ENCODE measurements around the gene TGIF2. TPM values are rescaled to one million over a fixed set of nuclear protein-coding genes. Genes with fewer than 3 reads are reported as not detected.

Gene TGIF2
- total RNA-seq, 1 donor from 2014 or later = 43.8 TPM

DNA sequence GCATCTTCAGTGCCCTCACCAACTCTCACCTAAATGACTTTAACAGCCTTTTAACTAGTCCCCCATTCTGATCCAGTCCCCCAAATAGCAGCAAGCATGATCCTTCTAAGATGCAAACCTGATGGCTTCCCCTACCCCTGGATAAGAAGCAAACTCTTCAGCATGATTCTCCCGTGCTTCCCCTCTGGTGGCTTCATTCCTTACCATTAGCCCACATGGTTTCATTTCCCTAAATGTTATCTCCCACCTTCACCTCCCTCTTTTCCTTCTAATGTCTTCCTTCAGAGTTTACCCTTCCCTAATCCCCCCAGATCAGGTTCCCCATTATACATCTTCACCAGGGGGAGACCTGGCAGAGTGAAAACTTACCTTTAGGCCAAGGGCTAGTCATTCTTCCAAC lies 28.1 kb downstream of the TGIF2 start:
- peaks cover 7% of the 10 kb centered on the region for H3K36me3 Mint-ChIP-seq (ENCODE audit: low read depth)
- DNase-seq (no peak), ATAC-seq (ENCODE audit: low read depth) (no peak)
- H3K9me3 Mint-ChIP-seq = no peaks in the 10 kb centered on the region
- peaks cover 61% of the 10 kb centered on the region for H3K4me1 Mint-ChIP-seq
- CTCF ChIA-PET = no interaction called here
- intact Hi-C loops (cut with micrococcal nuclease) = loop anchor here (10.0 kb wide), 1 partner anchor 647 kb away; the partner anchor contains the start of gene SCAND1
- H3K27ac Mint-ChIP-seq = peak overlapping the region; percentile 78
- no peak overlapping the region for H3K4me3 Mint-ChIP-seq
- POLR2A ChIA-PET = interaction anchor here (6.1 kb wide), 1 partner anchor 27 kb away, joined by 268 read pairs; the partner anchor contains the start of gene TGIF2
- H3K27me3 Mint-ChIP-seq = no peaks in the 10 kb centered on the region
- no peak for TF ChIP-seq CTCF (IDR thresholded peaks at IDR 0.05)

DNA sequence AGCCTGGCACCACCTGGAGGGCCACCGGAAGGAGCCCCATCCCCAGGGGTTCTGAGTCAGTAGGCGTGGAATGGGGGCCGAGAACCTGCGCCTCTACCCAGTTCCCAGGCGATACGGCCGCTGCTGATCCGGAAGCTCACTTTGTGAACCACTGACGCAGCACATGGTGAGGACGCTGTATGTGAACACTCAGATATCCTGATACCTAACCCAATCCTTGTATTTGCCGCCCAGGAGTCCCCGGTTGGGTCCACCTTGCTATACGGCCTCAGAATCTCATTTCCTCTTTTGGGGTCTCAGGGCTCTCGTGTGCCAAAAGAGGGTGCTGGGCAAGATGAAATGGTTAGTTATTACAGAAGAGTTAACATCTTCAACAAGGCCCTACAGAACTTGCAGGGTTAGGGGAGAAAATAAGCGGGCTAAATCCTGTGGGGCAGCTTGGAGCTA lies 31.6 kb downstream of the TGIF2 start:
- peak overlapping the region; percentile 97 for H3K4me3 Mint-ChIP-seq
- no peaks in the 10 kb centered on the region for H3K27me3 Mint-ChIP-seq
- POLR2A ChIA-PET = interaction anchor here (0.5 to 6.1 kb wide), 26 partner anchors 10 to 1384 kb away, joined by 3 to 358 read pairs (median 6); partner anchors contain the start of genes AAR2, CPNE1, DSN1 and MYL9
- CTCF ChIA-PET = interaction anchor here (0.6 to 4.3 kb wide), 14 partner anchors 10 to 402 kb away, joined by 3 to 47 read pairs (median 4); partner anchors contain the start of gene TGIF2
- H3K36me3 Mint-ChIP-seq (ENCODE audit: low read depth) = peaks cover 35% of the 10 kb centered on the region
- no peaks in the 10 kb centered on the region for H3K9me3 Mint-ChIP-seq
- intact Hi-C loops (cut with micrococcal nuclease) = loop anchor here (1.0 to 10.0 kb wide), 9 partner anchors 10 to 650 kb away; partner anchors contain the start of genes NDRG3, SCAND1 and TGIF2
- DNase-seq = peak; percentile 72
- TF ChIP-seq CTCF (IDR thresholded peaks at IDR 0.05) = no peak
- peak overlapping the region; percentile 99 for H3K27ac Mint-ChIP-seq
- ATAC-seq (ENCODE audit: low read depth) = peak; percentile 57
- peaks cover 56% of the 10 kb centered on the region for H3K4me1 Mint-ChIP-seq

GRCh38 chr20:36605399-36606157 lies 32.2 kb downstream of the TGIF2 start, which contains the start of gene RAB5IF:
Gene RAB5IF, plus strand, starts transcription at chr20:36605779. Its CDS starts 173 bp downstream, at chr20:36605952.
- Mint-ChIP-seq H3K4me1 (peaks cover 53% of the 10 kb centered on the region), H3K27ac (peak within 1 kb of the TSS; percentile 99), H3K27me3 (no peaks in the 10 kb centered on the region), H3K9me3 (no peaks in the 10 kb centered on the region), H3K36me3 (ENCODE audit: low read depth) (peaks cover 40% of the 10 kb centered on the region), H3K4me3 (peak within 1 kb of the TSS; percentile 97)
- intact Hi-C loops (cut with micrococcal nuclease) = loop anchor here (1.0 to 10.0 kb wide), 9 partner anchors 10 to 651 kb away; partner anchors contain the start of genes NDRG3, SCAND1 and TGIF2
- TF ChIP-seq CTCF (IDR thresholded peaks at IDR 0.05) = peak; percentile 58
- peak; percentile 99 for DNase-seq
- ChIA-PET POLR2A (interaction anchor here (0.5 to 6.1 kb wide), 26 partner anchors 10 to 1384 kb away, joined by 3 to 358 read pairs (median 6); partner anchors contain the start of genes AAR2, CPNE1, DSN1 and MYL9), CTCF (interaction anchor here (0.6 to 4.3 kb wide), 16 partner anchors 11 to 1812 kb away, joined by 3 to 47 read pairs (median 4); partner anchors contain the start of genes SLA2 and TGIF2)
- ATAC-seq (ENCODE audit: low read depth) = peak; percentile 83

DNA sequence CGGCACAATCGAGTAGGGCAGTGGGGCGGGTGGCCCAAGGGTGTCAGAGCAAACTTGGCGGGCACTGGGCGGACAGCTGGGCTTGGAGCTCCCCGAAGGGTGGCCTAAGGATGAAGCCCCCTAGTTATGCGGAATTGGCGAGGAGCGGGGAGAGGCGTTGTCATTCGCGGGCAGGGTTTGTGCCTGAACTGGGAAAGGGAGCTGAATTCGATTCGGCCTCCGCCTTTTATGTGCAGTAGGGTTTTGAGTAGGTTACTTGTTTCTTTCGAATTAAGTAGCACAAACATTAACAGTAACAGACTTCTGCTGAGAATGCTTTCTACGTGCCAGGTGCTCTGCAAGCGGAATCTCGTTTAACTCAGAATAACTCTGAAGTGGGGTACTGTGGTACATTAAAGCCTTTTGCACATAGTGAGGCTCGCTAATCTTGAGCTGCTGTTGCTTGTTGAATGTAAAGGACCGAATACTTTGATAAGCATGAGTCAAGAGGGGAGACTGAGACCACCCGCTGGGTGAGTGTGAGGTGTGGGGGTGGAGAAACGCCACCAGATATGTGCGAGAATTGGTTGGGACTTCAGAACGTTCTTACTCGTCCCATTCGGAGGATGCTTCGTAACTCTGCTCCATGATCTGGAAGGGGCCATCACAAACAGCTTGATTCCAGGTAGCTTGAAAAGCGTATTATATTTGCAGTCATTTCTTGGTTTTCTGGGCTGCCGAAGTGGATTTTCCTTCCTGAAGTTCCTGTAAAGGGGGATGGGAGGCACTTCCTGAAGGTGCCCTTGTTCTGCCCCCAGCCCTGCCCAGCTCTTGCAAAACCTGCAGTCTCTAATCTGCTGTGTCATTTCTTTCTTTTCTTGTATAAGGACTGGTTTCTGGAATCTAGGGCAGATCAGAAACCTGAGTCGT lies 33.0 kb downstream of the TGIF2 start:
- Mint-ChIP-seq H3K9me3 (no peaks in the 10 kb centered on the region), H3K36me3 (ENCODE audit: low read depth) (peaks cover 47% of the 10 kb centered on the region), H3K27ac (peak overlapping the region; percentile 87), H3K4me3 (peak overlapping the region; percentile 97), H3K27me3 (no peaks in the 10 kb centered on the region), H3K4me1 (peaks cover 50% of the 10 kb centered on the region)
- ChIA-PET POLR2A (interaction anchor here (0.9 to 6.1 kb wide), 17 partner anchors 10 to 942 kb away, joined by 3 to 358 read pairs (median 8); partner anchors contain the start of genes AAR2, CPNE1, DSN1 and RBM12), CTCF (interaction anchor here (0.6 to 4.3 kb wide), 10 partner anchors 12 to 1811 kb away, joined by 3 to 47 read pairs (median 4); partner anchors contain the start of genes SLA2 and TGIF2)
- no peak for TF ChIP-seq CTCF (IDR thresholded peaks at IDR 0.05)
- intact Hi-C loops (cut with micrococcal nuclease) = loop anchor here (10.0 kb wide), 1 partner anchor 652 kb away; the partner anchor contains the start of gene SCAND1
- DNase-seq = no peak
- ATAC-seq (ENCODE audit: low read depth) = no peak

All from activated B cell treated with CpG ODN at 0.5 μM for 24 hours (primary cell).